Measurements from ENCODE around the gene ABTB1. TPM values are rescaled to one million over a fixed set of nuclear protein-coding genes. Genes with fewer than 3 reads are reported as not detected.

The ABTB1 gene
- 4.5 and 5.1 TPM in 2 replicates for total RNA-seq (2014; rRNA removed; shearing (Covaris generic))

DNA sequence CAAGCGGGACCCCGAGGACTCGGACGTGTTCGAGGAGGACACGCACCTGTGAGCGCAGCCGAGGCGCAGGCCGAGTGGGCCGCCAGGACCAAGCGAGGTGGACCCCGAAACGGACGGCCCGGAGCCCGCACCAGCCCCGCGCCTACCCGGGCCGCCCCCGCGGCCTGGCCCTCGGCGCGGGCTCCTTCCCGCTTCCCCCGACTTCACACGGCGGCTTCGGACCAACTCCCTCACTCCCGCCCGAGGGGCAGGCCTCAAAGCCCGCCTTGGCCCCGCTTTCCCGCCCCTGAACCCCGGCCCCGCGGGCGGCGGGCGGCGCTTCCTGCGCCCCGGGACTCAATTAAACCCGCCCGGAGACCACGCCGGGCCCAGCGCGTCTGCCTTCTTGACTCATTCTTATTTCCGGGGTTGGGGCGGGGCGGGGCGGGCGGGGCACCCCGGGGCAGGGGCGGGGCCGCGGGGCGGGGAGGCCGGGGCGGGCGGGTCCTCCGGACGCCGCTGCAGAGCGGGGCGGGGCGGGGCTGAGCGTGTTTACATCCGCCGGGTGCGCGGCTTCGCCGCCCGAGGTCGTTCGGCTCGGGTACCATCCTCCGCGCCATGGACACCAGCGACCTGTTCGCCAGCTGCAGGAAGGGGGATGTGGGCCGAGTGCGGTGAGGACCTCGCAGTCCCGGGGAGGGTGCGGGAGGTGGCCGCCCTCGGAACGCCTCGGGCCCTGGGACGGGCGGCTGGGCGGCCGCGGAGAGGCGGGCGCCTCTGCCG is at the start of gene ABTB1:
ABTB1 (plus strand) TSS at position 524 of the 762 bp plus-strand sequence; CDS start at position 598, 74 bp downstream.

DNA sequence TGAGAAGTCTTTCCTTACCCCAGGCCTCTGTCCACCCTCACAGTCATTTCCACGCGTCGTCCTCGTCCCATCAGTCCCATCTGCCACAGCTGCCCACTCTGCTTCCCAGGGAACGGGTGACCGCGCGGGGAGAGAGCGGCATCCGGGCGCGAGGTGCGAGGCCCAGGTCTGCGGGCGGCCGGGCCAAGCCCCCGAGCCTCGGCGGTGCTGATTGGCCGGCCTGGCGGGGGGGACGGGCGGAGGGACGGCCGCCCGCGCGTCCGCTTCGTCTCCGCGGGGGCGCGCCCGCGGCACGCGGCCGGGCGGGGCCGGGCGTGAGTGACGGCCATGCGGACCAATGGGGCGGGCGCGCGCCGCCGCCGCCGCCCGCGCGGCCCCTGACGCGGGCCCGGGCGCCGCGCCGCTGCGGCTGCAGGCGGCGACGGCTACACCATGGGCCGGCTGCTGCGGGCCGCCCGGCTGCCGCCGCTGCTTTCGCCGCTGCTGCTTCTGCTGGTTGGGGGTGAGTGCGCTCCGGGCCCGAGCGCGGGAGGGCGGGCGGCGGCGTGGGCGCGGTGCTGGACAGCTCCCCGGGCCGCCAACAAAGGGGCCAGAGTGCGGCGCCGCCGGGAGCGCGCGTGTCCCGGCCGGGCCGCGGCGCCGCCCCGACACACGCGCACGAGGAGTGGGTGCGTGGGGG is 43.8 kb upstream of the ABTB1 start, which contains the start of gene PODXL2:
PODXL2 (plus strand) TSS at position 398 of the 679 bp plus-strand sequence; CDS start at position 433, 35 bp downstream.

Other genes starting within 250 kb of the ABTB1 start
- gene TPRA1, start 82.2 kb upstream of the ABTB1 start, total RNA-seq (2014; rRNA removed; shearing (Covaris generic)), result 52.1 and 66.8 TPM in 2 replicates
- 212 and 224 TPM in 2 replicates for gene MCM2, start 74.5 kb upstream of the ABTB1 start, total RNA-seq (2014; rRNA removed; shearing (Covaris generic))
- 22.0 and 22.2 TPM in 2 replicates for gene PODXL2, start 43.8 kb upstream of the ABTB1 start, total RNA-seq (2014; rRNA removed; shearing (Covaris generic))
- 25.0 and 28.4 TPM in 2 replicates for gene MGLL, start 149.6 kb downstream of the ABTB1 start, total RNA-seq (2014; rRNA removed; shearing (Covaris generic))
- not detected in 2 replicates for gene KBTBD12, start 242.3 kb downstream of the ABTB1 start, total RNA-seq (2014; rRNA removed; shearing (Covaris generic))

Measured in A375 (cell line).